T1000 (cell line): Measurements from ENCODE around the gene LPAR1.

Experiments used
- DNase-seq: peaks from one replicate; lab custom pipeline; 2025; ENCODE audit warnings: mixed read lengths; lab: John Stamatoyannopoulos, UW

LPAR1 gene

GRCh38 chr9:111001526-111001925 lies 36.7 kb downstream of the LPAR1 start:
- DNase-seq, result no peak

GRCh38 chr9:111000202-111000601 lies 38.1 kb downstream of the LPAR1 start:
- no peak for DNase-seq

GRCh38 chr9:110999379-110999778 lies 38.9 kb downstream of the LPAR1 start:
- DNase-seq, result no peak

- DNase-seq, result no peak
Observed at GRCh38 chr9:110997847-110998246, 40.4 kb downstream of the LPAR1 start.

GRCh38 chr9:110996436-110997220 lies 41.6 kb downstream of the LPAR1 start:
- no peak for DNase-seq

- DNase-seq, result no peak
Observed at GRCh38 chr9:110995420-110996340, 42.6 kb downstream of the LPAR1 start.

GRCh38 chr9:110994771-110995241 lies 43.5 kb downstream of the LPAR1 start:
- DNase-seq, result no peak

GRCh38 chr9:110990481-110990880 lies 47.8 kb downstream of the LPAR1 start:
- no peak for DNase-seq

- DNase-seq, result no peak
Observed at GRCh38 chr9:110986529-110986928, 51.7 kb downstream of the LPAR1 start.

GRCh38 chr9:110984890-110985437 lies 53.3 kb downstream of the LPAR1 start:
- no peak for DNase-seq

- no peak for DNase-seq
Observed at GRCh38 chr9:110980261-110980660, 58.0 kb downstream of the LPAR1 start.

- DNase-seq, result no peak
Observed at GRCh38 chr9:110979636-110980035, 58.6 kb downstream of the LPAR1 start.

GRCh38 chr9:110978516-110978915 lies 59.8 kb downstream of the LPAR1 start:
- DNase-seq, result no peak

GRCh38 chr9:110977259-110977709 lies 61.0 kb downstream of the LPAR1 start:
- DNase-seq, result no peak

- DNase-seq, result no peak
Observed at GRCh38 chr9:110975969-110976368, 62.3 kb downstream of the LPAR1 start.

GRCh38 chr9:110975278-110975677 lies 63.0 kb downstream of the LPAR1 start:
- DNase-seq, result no peak

- no peak for DNase-seq
Observed at GRCh38 chr9:110971705-110972104, 66.6 kb downstream of the LPAR1 start.

GRCh38 chr9:110971234-110971633 lies 67.0 kb downstream of the LPAR1 start:
- no peak for DNase-seq

GRCh38 chr9:110969971-110970386 lies 68.3 kb downstream of the LPAR1 start:
- peak; percentile 28 for DNase-seq

GRCh38 chr9:110968096-110968495 lies 70.2 kb downstream of the LPAR1 start:
- DNase-seq, result no peak

GRCh38 chr9:110967196-110967595 lies 71.1 kb downstream of the LPAR1 start:
- no peak for DNase-seq

- DNase-seq, result no peak
Observed at GRCh38 chr9:110960288-110960687, 78.0 kb downstream of the LPAR1 start.
